Glomerular visceral epithelial cell (primary cell): Measurements from ENCODE around the gene ERGIC1.
"Not testable (repeated sequence)": the region's sequence is repeated elsewhere in the genome, so short reads cannot be mapped to it uniquely, and the experiment has no call there.

Experiments
- DNase-seq: peaks from one replicate; pipeline ENCODE4 v3.0.0-alpha.2; 2016; ENCODE audit errors: extremely low spot score

The ERGIC1 gene

GRCh38 chr5:172878933-172879752, 45.1 kb downstream of the ERGIC1 start:
- no peak for DNase-seq

GRCh38 chr5:172881691-172882370, 47.8 kb downstream of the ERGIC1 start:
- DNase-seq = peak; percentile 84

GRCh38 chr5:172883066-172883465, 49.0 kb downstream of the ERGIC1 start:
- DNase-seq = no peak

DNA sequence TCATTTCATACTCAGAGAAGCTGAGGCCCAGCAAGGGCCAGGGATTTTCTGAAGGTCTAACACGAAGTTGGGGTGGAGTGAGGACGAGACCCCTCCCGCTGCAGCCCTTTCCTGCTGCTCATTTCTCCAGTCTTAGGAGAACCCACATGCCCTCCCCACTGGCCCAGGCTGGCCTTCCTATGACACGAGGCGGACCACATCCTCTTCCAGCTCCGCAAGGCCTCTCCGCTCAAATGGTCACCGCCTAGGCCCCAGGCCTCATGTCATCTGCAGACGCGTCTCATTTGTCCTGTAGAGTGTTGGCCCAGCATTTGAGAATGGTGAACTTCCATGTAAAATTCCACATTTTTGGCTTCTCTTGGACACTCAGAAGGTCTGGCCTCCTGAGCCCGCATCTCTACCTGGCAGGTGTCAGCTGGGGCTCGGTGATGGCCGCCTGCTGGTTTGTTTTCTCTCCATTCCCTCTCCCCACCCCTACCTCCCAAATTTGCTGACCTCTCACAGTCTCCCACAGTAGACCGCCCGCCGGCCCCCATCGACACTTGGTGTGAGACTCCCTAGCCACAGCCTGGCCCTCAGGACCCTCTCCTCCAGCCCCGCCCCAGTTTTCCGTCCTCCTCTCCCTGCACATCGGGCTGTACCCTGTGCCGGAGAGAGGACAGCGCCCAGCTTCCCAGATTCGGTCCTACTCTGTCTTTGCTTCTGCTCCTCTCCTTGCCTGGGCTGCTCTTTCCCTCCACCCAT, 51.7 kb downstream of the ERGIC1 start:
- DNase-seq = no peak

DNA sequence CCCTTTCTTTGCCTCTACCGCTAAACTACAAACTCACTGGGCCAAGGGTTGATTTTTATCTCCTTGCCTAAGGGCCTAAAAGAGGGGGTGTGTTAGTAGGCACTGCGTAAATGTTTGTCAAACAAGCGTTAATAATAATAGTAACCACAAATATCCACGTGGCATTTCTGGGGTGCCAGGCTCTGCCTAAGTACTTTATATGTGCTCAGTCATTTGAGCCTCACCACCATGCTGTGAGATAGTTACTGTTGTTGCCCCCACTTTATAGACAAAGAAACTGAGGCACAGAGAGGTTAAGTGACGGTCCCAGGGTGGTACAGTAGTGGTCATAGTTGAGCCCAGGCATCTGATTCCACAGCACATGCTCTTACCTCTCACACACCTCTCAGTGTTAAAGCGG, 52.4 kb downstream of the ERGIC1 start:
- no peak for DNase-seq

DNA sequence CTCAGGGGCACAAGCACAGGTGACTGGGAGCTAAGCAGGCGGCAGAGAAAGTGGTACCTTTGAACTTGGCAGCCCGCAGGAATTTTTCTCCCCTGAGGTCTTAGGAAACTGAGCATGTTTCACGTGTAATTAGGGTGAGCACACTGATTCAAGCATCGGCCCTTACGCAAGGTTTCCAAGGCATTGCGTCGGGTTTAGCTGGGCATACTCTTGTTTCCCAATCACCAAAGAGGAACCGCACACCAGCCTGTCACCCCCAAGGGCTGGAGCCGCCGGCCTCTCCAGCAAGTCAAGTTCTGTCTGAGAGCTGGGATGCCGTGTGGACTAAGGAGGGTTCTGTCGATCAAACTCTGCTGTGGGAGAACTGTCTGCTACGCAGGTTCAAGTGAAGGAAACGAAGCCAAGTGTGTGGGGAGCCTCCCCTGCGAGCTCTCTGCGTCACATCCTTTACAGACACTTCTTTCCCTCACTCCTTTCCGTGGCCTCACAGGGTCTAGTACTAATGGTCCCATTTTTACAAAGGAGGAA, 53.0 kb downstream of the ERGIC1 start:
- DNase-seq = peak; percentile 88

DNA sequence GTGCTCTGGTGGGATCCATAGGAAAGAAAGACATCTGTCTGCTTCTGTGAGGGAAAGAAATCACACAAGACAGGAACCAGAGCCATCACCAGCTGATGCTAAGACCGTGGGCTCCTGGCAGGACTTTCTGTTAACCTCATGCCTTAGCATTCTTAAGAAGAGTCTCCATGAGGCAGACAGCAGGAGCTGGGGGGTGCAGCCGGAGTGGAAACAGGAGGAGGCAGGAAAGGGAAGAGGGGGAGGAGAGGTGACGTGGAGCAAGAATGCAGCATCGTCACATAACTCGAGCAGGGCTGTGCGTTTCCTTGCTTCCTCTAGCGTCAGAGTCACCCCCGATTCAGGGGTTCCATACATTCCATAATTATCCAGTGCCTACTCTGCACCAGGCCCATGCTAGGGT, 53.6 kb downstream of the ERGIC1 start:
- DNase-seq = no peak

DNA sequence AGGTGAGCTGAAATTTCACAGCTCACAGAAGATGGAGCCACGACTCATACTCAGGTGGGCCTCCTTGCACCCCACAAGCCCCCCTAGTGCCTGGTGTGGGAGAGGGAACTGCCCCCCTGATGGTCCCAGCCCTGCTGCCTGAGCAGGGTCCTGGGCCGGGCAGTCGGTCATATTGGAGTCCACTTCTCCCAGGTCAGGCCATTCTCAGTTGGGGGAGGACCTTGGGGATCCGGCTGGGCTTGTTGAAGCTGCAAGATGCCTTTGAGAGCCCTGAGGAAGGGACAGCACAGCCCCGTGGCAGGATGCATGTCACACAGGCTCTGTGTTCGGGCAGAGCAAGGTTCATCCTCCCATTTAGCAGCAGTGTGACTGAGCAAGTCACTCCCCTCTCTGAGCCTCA, 56.6 kb downstream of the ERGIC1 start:
- DNase-seq = no peak

DNA sequence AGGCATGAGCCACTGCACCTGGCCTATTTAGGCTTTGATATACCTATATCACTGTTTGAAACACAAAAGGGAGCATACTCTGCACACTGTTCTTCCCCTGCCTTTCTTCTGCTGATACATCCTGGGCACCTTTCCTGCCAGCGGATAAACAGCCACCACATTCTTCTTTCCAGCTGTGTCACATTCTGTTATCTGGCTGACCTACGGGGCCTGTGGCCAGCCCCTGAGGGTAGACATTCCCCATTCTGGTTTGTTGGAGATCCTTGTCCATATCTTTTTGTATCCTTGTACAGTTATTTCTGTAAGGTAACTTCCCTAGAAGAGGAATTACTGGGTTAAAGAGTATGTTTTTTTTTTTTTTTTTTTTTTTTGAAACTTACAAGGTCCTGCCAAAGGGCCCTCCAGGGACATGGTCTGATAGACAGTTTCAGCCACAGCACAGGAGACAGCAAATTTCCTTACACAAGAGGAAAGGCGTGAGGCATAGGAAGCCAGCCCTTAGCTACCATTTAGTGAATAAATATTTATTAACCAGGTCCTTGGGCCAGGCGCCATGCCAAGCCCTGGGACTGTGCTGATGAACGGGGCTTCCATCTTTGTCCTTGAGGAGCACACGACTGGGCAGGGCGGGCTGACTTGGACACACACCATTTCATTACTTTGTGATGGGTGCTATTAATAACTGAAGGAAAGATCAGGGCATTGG, 57.8 kb downstream of the ERGIC1 start:
- no peak for DNase-seq

DNA sequence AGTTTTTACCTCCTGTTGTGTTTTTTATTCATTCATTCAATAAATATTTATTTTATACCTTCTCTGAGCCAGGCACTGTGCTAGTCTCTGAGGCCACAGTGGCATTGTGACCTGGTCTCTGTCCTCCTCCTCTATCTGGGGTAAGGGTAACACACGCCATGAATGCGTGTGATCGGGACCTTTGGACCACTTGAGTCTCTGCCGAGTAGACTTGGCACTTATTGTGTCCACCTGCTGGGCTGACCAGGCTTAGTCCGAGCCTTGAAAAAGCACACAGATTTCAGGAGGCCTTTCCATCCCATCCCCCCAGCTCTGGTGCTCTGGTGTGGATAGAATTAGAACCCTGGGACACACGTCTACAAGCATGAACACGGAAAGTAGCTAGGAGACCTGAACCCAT, 58.7 kb downstream of the ERGIC1 start:
- DNase-seq = no peak

DNA sequence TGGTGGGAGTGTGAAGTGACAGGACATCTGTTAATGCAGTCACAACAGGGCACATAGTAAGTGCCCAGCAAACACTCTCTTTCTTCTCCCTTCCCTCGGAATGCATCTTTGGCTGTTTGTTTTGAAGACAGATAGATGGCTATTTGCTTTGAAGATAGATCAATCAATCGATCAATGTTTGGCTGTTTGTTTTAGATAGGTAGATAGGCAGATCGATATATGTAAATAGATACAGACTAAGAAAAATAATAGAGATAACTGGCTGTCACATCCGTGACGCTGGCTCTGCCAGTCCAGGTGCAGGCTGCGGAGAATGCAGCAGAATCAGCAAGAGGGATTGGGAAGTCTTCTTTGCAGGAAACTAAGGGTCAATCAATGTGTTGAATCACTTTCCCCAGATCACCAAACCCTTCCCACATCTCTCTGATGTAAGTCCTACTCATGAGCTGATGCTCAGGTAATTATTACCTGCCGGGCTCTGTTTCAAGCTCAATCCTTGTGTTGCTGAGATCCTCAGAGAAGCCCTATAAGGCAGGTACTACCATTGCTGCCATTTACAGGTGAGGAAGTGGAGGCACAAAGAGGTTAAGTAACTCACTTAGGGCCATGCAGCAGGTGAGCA, 60.8 kb downstream of the ERGIC1 start:
- no peak for DNase-seq

- no peak for DNase-seq
These were observed 61.5 kb downstream of the ERGIC1 start for GRCh38 chr5:172895549-172895948.

- DNase-seq = no peak
These were observed 62.4 kb downstream of the ERGIC1 start for GRCh38 chr5:172896465-172896864.

- DNase-seq = not testable (repeated sequence)
These were observed 63.0 kb downstream of the ERGIC1 start for GRCh38 chr5:172897067-172897466.

DNA sequence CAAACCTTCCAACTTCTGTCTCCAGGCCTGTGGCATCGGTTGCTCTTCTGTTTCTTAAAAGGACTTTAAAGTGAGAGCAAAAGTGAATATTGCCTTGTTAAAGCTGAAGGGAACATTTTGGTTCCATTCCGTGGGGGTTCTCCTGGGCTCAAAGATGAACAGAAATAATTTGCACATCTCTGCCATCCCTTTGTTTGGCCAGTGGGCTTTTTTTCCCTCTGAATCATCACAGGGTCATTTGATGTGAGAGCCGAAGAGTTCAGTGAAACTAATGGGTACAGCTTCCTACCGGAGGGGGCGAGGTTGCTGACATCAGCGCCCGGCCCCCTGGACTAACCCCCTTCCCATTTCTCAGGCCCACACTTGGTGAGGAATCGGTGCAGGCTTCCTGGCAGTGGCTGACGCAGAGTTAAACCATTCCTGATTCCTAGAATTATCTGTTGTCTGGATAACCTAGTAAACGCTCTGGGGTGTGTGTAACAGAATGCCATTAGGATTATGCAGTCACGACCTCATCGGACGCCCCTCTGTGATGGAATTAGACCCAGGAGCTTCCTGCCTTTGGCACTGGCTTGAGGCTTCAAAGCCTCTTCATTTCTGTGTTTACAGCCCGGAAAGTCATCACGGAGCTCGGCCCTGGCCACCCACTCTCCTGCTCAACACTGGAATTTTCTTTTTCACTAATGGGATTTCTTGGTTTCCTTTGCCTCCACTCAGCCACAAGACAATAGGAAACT, 63.6 kb downstream of the ERGIC1 start:
- peak; percentile 84 for DNase-seq

GRCh38 chr5:172898218-172898842, 64.3 kb downstream of the ERGIC1 start:
- DNase-seq = no peak

DNA sequence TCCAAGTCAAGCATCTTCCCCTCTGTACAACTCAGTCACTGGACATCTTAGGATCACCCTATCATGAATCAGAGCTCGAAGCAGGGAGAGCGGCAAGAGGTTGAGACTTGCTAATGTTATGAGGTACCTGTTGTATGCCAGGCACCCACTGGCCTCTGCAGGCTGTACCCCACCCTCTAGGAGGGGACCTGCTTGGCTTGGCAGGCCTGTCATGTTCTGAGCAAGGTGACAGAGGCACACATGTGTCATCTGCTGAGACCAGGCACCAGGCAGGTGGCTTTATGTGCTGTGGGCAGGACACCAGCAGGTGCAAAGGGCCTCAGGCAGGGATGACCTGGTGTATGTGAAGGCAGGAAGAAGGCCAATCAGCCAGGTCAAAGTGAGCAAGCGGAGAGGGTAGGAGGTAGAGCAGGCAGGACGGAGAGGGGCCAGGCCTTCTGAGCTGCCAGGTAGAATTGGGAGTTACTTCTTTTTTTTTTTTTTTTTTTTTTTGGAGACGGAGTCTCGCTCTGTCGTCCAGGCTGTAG, 64.9 kb downstream of the ERGIC1 start:
- DNase-seq = no peak

DNA sequence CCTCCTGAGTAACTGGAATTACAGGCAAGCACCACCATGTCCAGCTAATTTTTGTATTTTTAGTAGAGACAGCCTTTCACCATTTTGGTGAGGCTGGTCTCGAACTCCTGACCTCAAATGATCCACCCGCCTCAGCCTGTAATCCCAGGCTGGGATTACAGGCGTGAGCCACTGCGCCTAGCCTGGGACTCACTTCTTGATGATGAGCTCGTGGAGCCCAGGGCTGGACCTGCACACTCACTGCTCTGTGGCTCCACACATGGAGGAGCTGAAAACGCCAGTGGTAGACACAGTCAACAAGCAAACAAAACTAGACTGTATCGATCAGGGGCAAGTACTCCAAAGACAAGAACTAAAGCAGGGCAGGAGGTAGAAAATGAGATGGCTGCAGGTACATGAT, 65.4 kb downstream of the ERGIC1 start:
- DNase-seq = no peak

- DNase-seq = peak; percentile 99
These were observed 67.1 kb downstream of the ERGIC1 start for GRCh38 chr5:172901012-172901780.
